GM18499 (cell line): ENCODE measurements around the gene MALT1.
A peak's percentile ranks its signal among the peaks of the same experiment; 100 is the strongest.
"Not testable (repeated sequence)": the region's sequence is repeated elsewhere in the genome, so short reads cannot be mapped to it uniquely, and the experiment has no call there.

ENCODE experiments used
- ATAC-seq: cut with Tn5 transposase; IDR thresholded peaks from one replicate; pipeline ENCODE4 v1.9.1; 2021; ENCODE audit warnings: moderate number of reproducible peaks; ENCODE audit not compliant: insufficient read depth, unreplicated experiment

The MALT1 gene

DNA sequence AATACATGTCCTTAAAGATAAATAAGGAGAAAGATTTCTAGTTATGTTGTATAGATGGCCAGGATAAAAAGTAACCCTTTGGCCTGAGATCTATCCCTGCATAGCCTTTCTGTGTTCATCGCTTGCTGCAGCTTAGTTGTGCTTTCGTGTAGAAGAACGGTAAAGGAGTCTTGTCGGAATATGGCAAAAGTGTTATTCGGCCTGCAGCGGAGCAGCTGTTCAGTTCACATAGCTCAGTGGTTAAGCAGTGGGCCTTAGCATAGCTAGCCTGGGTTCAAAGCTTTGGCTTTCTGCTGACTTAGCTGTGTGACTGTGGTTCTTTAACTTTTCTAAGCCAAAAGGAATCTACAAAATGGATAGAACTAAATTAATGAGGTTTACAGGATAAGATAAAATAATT is 55.4 kb downstream of the MALT1 start:
- no peak for ATAC-seq

DNA sequence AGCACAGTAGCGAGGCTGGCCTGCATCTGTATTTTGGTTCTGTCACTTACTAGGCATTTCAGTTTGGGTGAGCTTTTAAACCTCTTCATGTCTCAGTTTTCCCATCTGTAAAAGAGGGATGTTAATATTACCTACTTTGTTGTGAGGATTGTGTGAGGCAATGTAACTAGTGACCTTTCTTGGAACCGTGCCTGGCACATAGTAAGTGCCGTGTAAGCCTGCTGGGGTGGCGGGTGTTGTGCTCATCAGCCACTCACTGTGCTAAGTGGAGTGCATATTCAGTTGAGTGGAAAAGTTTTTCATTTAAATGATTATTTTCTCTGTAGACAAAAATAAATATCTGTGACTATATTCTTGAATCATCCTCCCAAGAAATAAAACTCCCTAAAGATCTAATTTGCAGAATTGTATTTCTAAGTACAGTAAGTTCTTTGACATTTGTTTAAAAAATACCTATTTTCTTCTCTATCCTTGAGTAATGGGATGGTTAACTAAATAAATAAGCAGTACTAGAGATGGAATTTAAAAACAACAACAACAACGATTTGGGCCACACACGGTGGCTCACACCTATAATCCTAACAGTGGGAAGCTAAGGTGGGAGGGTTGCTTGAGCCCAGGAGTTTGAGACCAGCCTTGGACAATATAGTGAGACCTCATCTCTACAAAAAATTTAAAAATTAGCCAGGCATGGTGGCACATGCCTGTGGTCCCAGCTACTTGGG is 56.7 kb downstream of the MALT1 start:
- ATAC-seq, result no peak

DNA sequence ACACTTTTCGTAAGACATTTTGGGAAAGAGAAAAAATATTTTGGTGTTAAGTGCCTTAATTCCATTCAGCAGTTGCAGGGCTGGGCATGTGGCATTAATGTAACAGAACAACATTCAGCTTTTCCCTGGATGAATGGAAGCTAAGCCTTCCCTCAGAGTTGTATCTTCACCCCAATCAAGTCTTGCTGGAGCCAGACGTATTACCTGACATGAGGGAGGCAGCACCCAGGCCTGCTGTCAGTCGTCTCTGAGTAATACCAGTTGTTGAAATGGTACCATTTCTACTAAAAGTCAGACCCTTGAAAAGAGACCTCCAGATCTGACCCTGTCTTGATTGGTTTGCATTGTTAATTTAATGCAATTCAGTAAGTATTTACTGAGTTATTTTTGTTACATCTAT is 57.5 kb downstream of the MALT1 start:
- ATAC-seq, result no peak

DNA sequence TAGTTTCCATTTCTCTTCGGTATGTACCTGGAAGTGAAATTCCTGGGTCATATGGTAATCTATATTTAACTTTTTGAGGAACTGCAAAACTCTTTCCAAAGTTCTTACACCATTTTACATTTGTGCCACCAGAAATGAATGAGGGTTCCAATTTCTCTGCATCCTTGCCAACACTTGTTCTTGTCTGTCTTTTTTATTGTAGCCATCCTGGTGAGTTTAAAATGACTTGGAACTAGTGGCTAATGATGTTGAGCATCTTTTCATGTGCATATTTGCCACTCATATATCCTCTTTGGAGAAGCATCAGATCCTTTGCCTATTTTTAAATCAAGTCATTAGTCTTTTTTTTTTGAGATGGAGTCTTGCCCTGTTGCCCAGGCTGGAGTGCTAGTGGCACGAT is 59.4 kb downstream of the MALT1 start:
- no peak for ATAC-seq

DNA sequence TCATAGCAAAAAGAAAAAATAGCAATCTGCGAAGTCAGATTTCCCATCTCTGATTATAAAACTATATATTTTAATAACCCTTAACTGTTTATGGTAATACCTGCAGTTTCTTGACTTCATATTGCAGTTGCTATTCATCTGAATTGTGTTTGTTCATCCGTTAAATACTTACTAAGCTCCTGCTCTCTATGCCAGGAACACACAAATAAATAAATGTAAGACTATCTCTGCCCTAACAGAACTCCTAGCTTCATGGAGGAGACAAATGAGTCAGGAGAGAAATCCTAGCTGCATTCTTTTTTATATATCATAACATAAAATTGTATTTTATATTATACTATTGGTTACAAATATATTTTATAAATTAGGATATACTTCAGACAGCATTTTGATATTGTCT is 61.2 kb downstream of the MALT1 start:
- ATAC-seq, result no peak

DNA sequence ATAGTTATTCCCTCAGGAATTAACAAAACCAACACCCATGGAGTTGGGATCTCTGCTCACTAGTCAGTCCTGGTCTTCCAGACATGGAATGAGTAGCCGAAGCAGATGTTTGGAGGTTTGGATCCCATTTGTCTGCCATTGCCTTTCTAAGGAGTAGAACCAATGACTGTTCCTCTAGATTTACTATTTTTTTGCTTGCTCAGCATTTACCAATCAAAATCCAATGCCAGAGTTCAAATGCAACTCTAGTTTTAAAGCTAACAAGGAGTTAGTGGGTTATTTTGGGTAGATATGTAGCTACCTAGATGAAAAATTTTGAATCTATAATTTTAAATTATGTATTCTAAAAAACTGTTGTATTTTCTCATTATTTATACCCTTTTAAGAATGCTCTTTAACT is 62.6 kb downstream of the MALT1 start:
- ATAC-seq, result no peak

DNA sequence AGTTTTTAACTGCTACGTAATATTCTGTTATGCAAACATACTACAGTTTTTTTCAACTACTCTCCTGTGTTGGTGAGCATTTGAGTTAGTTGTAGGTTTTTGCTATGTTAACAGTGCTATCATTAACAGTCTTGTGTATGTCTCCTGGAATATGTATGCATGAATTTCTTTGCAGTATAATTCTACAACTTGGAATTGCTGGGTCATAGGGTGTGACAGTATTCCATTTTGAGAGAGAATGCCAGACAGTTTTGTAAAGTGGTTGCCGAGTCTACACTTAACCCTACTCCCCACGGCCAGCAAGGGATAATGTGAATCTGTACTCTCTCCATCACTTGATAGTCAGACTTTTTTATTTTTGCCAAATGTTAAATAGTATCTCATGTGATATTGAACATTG is 67.1 kb downstream of the MALT1 start:
- no peak for ATAC-seq

DNA sequence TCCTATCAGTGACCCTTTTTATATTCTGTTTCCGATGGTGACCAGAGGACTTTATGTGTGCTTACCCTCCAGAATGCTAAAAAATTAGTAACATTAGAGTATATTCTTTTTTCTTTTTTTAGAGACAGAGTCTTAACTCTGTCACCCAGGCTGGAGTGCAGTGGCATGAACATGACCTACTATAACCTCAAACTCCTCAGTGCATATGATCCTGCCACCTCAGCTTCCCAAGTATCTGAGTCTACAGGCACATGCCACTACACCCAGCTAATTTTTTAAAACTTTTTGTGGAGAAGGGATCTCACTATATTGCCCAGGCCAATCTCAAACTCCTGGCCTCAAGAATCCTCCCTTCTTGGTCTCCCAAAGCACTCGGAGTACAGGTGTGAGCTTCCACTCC is 74.6 kb downstream of the MALT1 start:
- ATAC-seq, result no peak

DNA sequence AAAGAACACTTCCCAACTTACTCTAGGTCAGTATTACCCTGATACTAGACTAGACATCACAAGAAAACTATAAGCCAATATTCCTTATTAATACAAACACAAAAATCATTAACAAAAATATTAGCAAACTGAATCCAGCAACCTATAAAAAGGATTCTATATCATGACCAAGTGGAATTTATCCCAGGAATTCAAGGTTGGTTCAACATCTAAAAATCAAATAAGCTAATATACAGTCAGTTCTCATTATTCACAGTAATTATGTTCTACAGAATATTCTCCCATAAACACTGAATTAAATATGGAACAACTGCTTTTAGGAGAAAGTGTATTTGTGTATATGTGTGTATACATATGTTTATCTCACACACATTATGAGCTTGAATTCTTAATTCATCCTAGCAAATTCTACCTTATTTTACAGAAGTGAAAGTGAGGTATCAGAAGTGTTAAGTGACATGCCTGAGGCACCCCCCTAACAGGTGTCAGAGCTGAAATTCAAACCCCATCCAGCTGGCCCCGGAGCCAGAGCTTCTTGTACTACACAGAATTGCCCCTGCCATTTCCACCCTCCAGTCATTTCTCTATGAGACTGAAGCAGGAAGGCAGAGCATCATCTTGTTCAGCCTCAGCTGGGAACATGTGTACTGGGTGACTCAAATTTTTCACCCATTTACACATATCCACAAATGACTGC is 77.8 kb downstream of the MALT1 start:
- no peak for ATAC-seq

DNA sequence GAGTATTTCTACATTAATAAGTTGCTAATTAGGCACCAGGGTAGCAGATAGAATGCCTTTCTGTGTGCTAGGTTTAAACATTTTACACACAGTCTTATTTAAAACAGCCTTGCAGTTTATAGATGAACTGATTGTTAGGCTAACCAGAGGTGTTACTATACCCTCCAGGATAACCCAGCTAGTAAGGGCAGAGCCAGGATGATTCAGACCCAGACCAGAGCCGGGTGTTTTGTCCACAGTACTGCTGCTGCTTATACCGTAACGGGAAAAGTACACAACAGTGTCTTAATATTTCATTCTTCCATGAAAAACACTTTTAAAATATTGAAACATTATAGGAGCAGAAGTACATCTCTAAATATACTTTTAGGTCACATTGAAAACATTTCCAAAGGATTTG is 82.7 kb downstream of the MALT1 start:
- no peak for ATAC-seq

DNA sequence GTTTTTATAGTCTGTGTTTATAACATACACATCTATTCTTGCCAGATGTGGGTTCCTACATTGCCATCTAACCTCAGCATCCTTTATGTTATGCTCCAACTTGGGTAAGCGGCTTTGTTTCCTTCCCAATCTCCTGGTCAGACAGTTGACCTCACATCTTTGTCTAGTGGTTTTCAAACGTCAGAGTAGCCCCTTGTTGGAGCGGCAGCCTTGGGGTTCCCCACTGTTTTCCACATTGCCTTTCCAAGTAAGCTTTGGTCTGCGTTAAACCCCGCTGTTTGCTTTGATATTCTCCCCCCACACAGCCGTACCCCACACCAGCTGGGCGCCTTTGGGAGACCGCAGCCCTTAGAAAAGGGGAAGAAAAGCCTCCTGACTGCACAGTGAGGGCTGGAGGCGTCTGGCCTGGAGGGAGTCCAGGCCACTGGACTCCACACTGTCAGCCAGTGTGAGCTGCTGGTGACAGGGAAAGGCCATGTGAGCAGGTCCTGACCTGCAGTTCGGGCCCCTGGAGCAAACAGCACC is 83.3 kb downstream of the MALT1 start:
- no peak for ATAC-seq

DNA sequence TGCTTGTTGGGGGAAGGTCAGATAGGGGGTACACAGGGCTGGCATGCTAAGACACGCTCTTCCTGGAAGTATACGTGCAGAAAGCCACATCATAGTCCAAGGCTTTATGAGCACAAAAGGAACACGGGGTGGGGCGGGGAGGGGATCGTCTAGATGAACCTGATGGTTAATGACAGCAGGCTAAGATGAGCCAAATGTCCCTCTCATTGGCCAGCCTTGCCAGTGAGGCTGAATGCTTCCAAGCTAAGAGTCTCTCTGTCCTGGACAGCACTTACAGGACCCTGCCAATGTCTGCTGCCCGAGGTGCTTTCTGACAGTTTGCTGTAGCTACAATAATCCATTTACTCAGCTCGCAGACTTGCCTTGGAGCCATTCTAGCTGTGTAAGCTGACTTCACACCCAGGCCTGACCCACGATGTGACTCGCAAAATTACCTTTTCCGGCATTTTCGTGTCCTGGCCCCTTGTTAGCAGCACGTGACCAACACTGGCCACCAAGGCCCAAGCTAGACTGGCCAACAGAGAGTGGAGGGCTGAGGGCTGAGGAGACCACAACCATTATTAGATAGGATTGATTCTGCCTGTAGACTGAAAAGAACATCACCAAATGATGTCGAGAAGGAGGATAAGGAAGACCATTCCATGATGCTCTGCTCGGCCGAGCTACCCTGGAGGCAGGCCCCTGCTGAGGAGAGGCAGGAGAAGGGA is 84.2 kb downstream of the MALT1 start:
- no peak for ATAC-seq

DNA sequence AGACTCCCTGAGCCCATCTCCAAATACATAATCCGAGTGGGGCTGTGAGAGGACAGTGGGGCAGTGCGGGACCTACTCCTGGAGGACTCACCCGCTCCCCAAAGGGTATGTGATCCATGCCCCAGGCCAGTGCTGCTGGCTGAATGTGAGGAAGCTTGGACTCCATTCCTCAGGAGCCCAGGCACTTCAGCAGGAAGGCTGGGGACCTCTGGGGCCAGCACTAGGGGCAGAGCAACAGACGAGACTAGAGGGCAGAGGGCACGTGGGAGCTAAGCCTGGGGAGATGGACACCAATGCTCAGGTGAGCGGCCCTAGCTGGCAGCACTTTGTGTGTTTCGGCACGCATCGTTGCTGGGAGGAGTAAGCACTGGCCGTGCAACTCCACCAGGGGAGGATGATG is 84.9 kb downstream of the MALT1 start:
- no peak for ATAC-seq

DNA sequence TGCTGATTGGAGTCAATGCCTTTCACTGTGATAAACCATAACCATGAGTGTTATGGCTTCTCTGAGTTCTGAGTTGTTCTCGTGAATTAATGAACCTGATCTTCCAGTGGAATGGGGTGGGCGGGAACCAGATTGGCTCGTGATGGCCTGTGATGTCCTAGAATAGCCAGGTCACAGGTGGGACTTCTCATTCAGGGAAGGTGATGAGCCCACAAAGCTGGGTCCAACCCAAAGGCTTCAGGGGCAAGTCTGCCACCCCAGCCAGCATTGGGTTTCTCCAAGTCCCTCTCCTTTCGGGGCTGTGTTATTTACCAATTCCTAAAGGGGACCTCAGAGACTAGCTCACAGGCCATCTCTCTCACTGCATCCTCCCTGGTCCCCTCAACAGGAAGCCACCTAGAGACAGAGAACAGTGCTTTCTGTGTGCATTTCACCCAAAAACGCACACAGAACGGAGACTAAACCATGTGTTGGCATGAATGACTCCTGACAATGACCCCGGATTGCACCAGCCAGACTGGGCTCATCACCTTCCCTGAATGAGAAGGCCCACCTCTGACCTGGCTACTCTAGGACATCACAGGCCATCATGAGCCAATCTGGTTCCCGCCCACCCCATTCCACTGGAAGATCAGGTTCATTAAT is 85.5 kb downstream of the MALT1 start:
- no peak for ATAC-seq

DNA sequence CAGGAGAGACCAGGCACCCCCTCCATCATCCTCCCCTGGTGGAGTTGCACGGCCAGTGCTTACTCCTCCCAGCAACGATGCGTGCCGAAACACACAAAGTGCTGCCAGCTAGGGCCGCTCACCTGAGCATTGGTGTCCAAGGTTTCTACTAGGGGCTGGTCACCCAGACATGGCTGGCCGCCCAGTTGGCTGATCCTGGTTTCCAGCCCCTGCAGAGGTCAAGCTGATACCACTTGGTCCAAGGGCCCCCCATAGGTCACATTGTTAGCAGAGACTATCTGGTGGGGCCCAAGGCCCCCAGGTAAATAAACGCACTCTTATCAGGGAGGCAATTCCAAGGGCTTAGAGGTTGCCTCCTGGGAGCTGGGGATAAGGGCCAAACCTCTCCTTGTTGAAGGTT is 86.1 kb downstream of the MALT1 start:
- not testable (repeated sequence) for ATAC-seq

DNA sequence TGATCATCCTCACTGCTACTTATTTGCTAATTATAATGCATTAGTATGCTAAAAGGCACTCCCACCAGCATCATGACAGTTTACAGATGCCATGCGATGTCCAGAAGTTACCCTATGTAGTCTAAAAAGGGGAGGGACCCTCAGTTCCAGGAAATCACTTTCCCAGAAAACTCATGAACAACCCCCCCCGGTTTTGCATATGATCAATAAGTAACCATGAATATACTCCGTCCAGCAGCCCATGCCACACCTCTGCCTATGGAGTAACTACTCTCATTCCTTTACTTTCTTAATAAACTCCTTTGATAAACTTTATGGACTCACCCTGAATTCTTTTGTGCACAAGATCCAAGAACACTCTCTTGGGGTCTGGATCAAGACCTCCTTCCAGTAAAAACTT is 86.8 kb downstream of the MALT1 start:
- ATAC-seq, result no peak

DNA sequence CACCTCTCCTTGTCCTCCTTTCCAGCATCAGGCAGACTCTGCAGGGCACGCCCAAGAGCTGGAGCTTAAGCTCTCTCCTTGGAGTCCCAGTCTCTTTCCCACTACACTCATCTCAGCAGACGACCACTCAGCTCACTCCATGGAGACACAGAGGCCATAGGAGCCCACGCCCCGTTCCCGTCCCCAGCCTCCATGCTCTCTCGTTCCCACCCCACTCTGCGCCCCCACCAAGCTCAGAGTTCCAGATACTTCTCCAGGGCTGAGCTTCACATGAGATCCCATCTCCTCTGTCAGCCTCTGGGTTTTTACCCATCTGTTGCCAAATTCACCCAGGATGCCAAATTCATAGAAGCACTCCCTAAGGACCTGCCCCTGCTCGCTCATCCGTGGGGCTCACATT is 87.3 kb downstream of the MALT1 start:
- ATAC-seq, result no peak

DNA sequence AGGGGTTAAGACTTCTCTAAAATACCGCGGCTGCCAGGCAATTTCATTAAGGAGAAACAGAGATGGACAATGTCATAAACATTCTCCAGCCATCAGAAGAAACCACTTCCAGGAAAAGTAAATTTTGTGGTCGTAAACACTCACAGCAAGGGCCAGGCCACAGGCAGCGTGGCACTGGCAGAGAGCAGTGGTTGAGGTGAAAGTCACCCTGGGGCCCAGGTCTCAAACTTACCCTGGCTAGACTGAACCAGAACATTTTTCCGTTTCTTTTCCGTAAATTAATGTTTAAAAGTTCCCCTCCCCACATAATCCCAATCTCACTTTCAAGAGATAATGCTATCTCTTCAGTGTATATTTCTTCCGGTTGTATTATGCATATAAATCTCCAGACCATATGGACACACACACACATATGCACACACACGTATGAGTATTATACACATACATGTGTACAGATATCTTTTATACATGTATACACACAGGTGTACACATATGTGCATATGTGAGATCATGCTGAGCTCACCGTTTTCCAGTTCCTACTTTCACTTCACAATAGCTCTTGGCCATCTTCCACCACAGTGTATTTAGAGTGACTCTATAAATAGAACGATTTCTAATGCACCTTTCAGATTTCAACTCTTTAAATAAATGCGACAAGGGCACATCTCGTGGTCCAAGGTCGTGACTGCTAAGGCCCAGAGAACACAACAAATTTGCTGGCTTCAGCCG is 90.1 kb downstream of the MALT1 start:
- peak; percentile 70 for ATAC-seq

DNA sequence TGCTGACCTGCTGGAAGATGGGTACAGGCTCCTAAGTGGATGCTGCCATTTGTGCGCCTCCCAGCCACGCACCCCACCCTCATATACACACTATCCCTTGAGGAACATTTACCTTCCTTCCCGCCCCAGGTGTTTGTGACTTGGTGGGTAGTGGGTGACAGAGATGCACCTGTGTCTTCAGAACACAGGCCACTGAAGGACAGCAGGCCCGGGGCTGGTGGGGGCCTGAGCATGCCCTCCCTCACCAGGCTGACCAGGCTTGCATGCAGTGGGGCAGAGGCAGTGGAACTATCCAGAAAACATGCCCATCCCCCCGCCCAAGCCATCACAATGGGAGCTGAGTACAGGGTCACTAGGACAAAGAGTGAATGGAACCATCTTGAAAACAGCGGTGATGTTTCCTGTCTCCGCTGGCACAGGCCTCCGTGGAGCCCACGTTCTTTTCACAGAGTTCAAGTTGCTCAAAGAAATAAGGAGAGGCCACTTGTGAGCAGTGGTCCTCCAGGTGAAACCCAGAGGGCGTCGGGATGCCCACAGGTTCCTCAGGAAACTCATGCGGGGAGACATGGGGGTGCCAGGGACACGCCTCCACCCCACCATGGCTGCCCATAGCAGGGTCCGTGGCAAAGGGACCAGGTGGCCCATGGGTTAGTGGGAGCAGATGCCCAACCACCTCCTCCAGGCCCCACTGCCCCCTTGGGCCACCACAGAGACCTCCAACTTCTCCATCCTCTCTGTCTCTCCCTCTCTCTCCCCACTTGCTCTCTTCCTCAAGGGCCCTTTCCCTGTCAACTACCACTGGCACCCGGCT is 90.9 kb downstream of the MALT1 start:
- no peak for ATAC-seq
